ENCODE data around the gene DRG2. TPM values are rescaled to one million over a fixed set of nuclear protein-coding genes. Genes with fewer than 3 reads are reported as not detected.

DRG2 gene
- total and polyA plus RNA-seq, 2 of the 13 experiments (the other 11 are each of a cell fraction or from before 2014, with no cell fraction given): 20.1 to 26.6 TPM

DNA sequence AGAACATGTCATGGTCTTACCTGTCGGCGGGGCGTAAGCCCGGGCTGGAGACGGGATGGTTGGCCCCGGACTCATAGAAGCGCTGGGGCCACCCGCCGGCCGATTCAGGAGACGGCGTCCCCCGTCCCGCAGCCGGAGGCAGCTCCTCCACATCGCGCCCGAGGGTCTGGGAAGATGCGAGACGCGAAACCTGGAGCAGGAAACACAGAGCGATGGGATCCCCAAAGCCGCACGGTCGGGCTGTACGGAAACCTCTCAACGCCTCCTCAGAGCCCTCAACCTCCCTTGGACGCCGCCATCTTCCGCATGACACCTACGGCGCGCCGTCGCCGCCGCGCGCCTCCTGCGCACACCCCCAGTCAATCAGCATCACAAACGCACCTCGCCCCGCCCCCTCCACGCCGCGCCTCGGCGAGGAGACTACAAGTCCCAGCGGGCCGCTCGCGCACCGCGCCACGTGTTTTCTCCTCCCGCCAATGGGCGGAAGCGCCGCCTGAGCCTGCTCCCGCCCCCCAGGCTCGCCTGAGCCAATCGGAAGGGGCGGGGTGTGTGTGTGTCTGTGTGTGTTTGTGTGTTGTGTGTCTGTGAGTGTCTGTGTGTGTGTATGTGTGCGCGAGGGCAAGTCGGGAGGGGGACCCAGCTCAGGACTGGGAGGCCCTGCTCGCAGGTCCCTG lies 48.8 kb upstream of the DRG2 start, which contains the start of the genes ATPAF2 and GID4 (continued):
- TF ChIP-seq ZBTB10 (CRISPR knock-in tag; IDR thresholded peaks at IDR 0.05; ENCODE audit: borderline replicate concordance) (no peak), ZNF230 (CRISPR knock-in tag; IDR thresholded peaks at IDR 0.05) (peak; percentile 80), MAF1 (CRISPR knock-in tag; IDR thresholded peaks at IDR 0.05; ENCODE audit: borderline replicate concordance) (peak; percentile 63; the same call in 1 of the 2 replicates), MYNN (CRISPR knock-in tag; IDR thresholded peaks at IDR 0.05; ENCODE audit: low read depth) (no peak), MED13 (CRISPR knock-in tag; IDR thresholded peaks at IDR 0.05) (peak; percentile 62; the same call in 1 of the 2 replicates), ZFP37 (CRISPR knock-in tag; IDR thresholded peaks at IDR 0.05; ENCODE audit: borderline replicate concordance) (0 out of 2 replicates have a peak, but pooled peaks have one; percentile 51), ZSCAN29 (CRISPR knock-in tag; conservative IDR thresholded peaks at IDR 0.05) (0 out of 2 replicates have a peak, but pooled peaks have one; percentile 8), MAFF (IDR thresholded peaks at IDR 0.05; ENCODE audit: low read depth, low read length) (no peak), RXRA (CRISPR knock-in tag; IDR thresholded peaks at IDR 0.05) (peak; percentile 67; the same call in 1 of the 2 replicates), BORCS8-MEF2B (CRISPR knock-in tag; IDR thresholded peaks at IDR 0.05) (peak; percentile 22; the same call in 1 of the 2 replicates), ZNF710 (CRISPR knock-in tag; IDR thresholded peaks at IDR 0.05; ENCODE audit: borderline replicate concordance) (peak; percentile 73), ZNF383 (CRISPR knock-in tag; IDR thresholded peaks at IDR 0.05; ENCODE audit: borderline replicate concordance) (0 out of 2 replicates have a peak, but pooled peaks have one; percentile 56), PPARG (CRISPR knock-in tag; conservative IDR thresholded peaks at IDR 0.05) (peak; percentile 17; the same call in 1 of the 2 replicates), RNF2 (conservative IDR thresholded peaks at IDR 0.05; ENCODE audit: low read depth) (0 out of 2 replicates have a peak, but pooled peaks have one; percentile 45)
- TF ChIP-seq, protein P1, sequence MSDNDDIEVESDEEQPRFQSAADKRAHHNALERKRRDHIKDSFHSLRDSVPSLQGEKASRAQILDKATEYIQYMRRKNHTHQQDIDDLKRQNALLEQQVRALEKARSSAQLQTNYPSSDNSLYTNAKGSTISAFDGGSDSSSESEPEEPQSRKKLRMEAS (IDR thresholded peaks at IDR 0.05): peak; percentile 90
- TF ChIP-seq, protein P2, sequence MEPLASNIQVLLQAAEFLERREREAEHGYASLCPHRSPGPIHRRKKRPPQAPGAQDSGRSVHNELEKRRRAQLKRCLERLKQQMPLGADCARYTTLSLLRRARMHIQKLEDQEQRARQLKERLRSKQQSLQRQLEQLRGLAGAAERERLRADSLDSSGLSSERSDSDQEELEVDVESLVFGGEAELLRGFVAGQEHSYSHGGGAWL (CRISPR knock-in tag; IDR thresholded peaks at IDR 0.05): peak; percentile 75
- TF ChIP-seq, protein P3, sequence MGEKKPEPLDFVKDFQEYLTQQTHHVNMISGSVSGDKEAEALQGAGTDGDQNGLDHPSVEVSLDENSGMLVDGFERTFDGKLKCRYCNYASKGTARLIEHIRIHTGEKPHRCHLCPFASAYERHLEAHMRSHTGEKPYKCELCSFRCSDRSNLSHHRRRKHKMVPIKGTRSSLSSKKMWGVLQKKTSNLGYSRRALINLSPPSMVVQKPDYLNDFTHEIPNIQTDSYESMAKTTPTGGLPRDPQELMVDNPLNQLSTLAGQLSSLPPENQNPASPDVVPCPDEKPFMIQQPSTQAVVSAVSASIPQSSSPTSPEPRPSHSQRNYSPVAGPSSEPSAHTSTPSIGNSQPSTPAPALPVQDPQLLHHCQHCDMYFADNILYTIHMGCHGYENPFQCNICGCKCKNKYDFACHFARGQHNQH (CRISPR knock-in tag; IDR thresholded peaks at IDR 0.05): peak; percentile 59; the same call in 1 of the 2 replicates
- TF ChIP-seq, protein P4, sequence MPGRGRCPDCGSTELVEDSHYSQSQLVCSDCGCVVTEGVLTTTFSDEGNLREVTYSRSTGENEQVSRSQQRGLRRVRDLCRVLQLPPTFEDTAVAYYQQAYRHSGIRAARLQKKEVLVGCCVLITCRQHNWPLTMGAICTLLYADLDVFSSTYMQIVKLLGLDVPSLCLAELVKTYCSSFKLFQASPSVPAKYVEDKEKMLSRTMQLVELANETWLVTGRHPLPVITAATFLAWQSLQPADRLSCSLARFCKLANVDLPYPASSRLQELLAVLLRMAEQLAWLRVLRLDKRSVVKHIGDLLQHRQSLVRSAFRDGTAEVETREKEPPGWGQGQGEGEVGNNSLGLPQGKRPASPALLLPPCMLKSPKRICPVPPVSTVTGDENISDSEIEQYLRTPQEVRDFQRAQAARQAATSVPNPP (CRISPR knock-in tag; IDR thresholded peaks at IDR 0.05): no peak
- TF ChIP-seq, protein P5, sequence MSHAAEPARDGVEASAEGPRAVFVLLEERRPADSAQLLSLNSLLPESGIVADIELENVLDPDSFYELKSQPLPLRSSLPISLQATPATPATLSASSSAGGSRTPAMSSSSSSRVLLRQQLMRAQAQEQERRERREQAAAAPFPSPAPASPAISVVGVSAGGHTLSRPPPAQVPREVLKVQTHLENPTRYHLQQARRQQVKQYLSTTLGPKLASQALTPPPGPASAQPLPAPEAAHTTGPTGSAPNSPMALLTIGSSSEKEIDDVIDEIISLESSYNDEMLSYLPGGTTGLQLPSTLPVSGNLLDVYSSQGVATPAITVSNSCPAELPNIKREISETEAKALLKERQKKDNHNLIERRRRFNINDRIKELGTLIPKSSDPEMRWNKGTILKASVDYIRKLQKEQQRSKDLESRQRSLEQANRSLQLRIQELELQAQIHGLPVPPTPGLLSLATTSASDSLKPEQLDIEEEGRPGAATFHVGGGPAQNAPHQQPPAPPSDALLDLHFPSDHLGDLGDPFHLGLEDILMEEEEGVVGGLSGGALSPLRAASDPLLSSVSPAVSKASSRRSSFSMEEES (CRISPR knock-in tag; IDR thresholded peaks at IDR 0.05): peak; percentile 63; the same call in 1 of the 2 replicates

Data from HepG2 (cell line).